HepG2 (cell line): ENCODE data around the gene LEMD2. TPM values are rescaled to one million over a fixed set of nuclear protein-coding genes. Genes with fewer than 3 reads are reported as not detected.
A peak's percentile ranks its signal among the peaks of the same experiment; 100 is the strongest.

ENCODE experiments used
- ATAC-seq: fragments of 200-7000 bp; cut with Tn5 transposase; 3 replicates; pipeline ENCODE4 v1.9.1; 2020; ENCODE audit warnings: mild to moderate bottlenecking, moderate library complexity
- BruUV-seq: library from RNA; stranded (reverse); fragments of 400-500 nt; replicated peaks from 2 replicates; lab custom pipeline; 2021; lab: Mats Ljungman, UMichigan
- CTCF ChIA-PET: fragments of 300-600 bp; formaldehyde crosslinking; extraction: SDS; loops from one replicate; lab custom pipeline; 2021; ENCODE audit warnings: low total read pairs, inconsistent platforms, low intra/inter-chr PET ratio; lab: Yijun Ruan, JAX
- POLR2A ChIA-PET: fragments of 350-600 bp; sonication (Branson Sonifier 250); formaldehyde crosslinking; loops from one replicate; lab custom pipeline; 2020; ENCODE audit warnings: antibody characterized with exemption, inconsistent platforms; lab: Yijun Ruan, JAX
- DNase-seq: peaks from one replicate; pipeline ENCODE4 v3.0.0-alpha.2; 2015; ENCODE audit warnings: low spot score
- FAIRE-seq: peaks from 3 replicates; lab custom pipeline; 2011; peaks lifted over from hg19 to GRCh38; lab: Jason Lieb, UNC
- H2AFZ ChIP-seq: one replicate; pipeline ENCODE4 v1.6.1; 2011; ENCODE audit warnings: low read length, inconsistent platforms
- H3K27ac ChIP-seq: fragments of 300-600 bp; 3 replicates; pipeline ENCODE4 v1.8.0; 2011; ENCODE audit warnings: mixed run types, mild to moderate bottlenecking, mixed read lengths, low read length, inconsistent platforms; ENCODE audit not compliant: insufficient read depth; ENCODE audit errors: extremely low read length
- H3K27me3 ChIP-seq, 2 experiments: fragments of 200-600 bp in 1 of 2; 2 replicates in 1 of 2; 3 replicates in 1 of 2; pipeline versions ENCODE4 v1.6.0 to v1.8.0; 2011; ENCODE audit warnings: low read length in 2 of 2, mild to moderate bottlenecking in 2 of 2, moderate library complexity in 2 of 2, inconsistent platforms in 1 of 2; ENCODE audit not compliant: insufficient read depth in 2 of 2, control insufficient read depth in 1 of 2
- H3K36me3 ChIP-seq, 2 experiments: fragments of 200-600 bp in 1 of 2; replicated peaks in 1 of 2; 2 replicates in 1 of 2; 3 replicates in 1 of 2; pipeline versions ENCODE4 v1.5.1 to v1.8.0; 2011; ENCODE audit warnings: low read length in 2 of 2, inconsistent platforms in 1 of 2; ENCODE audit not compliant: insufficient read depth in 2 of 2, control insufficient read depth in 1 of 2
- H3K4me1 ChIP-seq: 2 replicates; pipeline ENCODE4 v1.5.1; 2012; ENCODE audit warnings: low read length, inconsistent platforms; ENCODE audit not compliant: insufficient read depth
- H3K4me2 ChIP-seq: 2 replicates; pipeline ENCODE4 v1.6.0; 2011; ENCODE audit warnings: low read depth, low read length, inconsistent platforms
- H3K4me3 ChIP-seq, 3 experiments: fragments of 200-600 bp in 1 of 3; sonication (generic), shearing (Covaris generic) in 1 of 3; replicated peaks in 1 of 3; 2 replicates each; pipeline ENCODE4 v1.5.1; 2011 to 2016; ENCODE audit warnings: low read length in 3 of 3, inconsistent platforms in 2 of 3, low read depth in 2 of 3, mild to moderate bottlenecking in 2 of 3, control low read depth in 1 of 3, mixed read lengths in 1 of 3; ENCODE audit not compliant: insufficient read depth in 1 of 3
- H3K79me2 ChIP-seq: one replicate; pipeline ENCODE4 v1.6.1; 2011; ENCODE audit warnings: low read length, inconsistent platforms; ENCODE audit not compliant: insufficient read depth
- H3K9ac ChIP-seq: 2 replicates; pipeline ENCODE4 v1.6.0; 2011; ENCODE audit warnings: mild to moderate bottlenecking, low read depth, low read length, inconsistent platforms; ENCODE audit not compliant: insufficient read depth
- H3K9me3 ChIP-seq: 2 replicates; pipeline ENCODE4 v1.5.1; 2012; ENCODE audit warnings: mild to moderate bottlenecking, low read length
- H4K20me1 ChIP-seq: 2 replicates; pipeline ENCODE4 v1.6.0; 2011; ENCODE audit warnings: inconsistent platforms, mild to moderate bottlenecking, low read length, moderate library complexity; ENCODE audit not compliant: insufficient read depth
- AGO2 ChIP-seq: fragments of 200-400 bp; formaldehyde crosslinking; optimal IDR thresholded peaks from 2 replicates; pipeline ENCODE3; 2017; ENCODE audit warnings: mild to moderate bottlenecking, low read depth, low read length, moderate library complexity
- CEBPG ChIP-seq: IDR thresholded peaks from 2 replicates; pipeline ENCODE4 v1.6.1; 2016
- CSRNP2 ChIP-seq: sonication (generic); formaldehyde crosslinking; conservative IDR thresholded peaks from 2 replicates; pipeline ENCODE4 v1.8.0; 2022; ENCODE audit warnings: low read depth, missing genetic modification reagents
- FUBP1 ChIP-seq: sonication (generic); formaldehyde crosslinking; IDR thresholded peaks from 2 replicates; pipeline ENCODE4 v1.5.1; 2020; ENCODE audit warnings: missing genetic modification reagents, mild to moderate bottlenecking, borderline replicate concordance
- HMGA1 ChIP-seq: sonication (generic); formaldehyde crosslinking; conservative IDR thresholded peaks from 2 replicates; pipeline ENCODE4 v1.4.0; 2020; ENCODE audit warnings: missing genetic modification reagents
- IRF2 ChIP-seq: IDR thresholded peaks from 2 replicates; pipeline ENCODE4 v1.6.1; 2018; ENCODE audit warnings: missing genetic modification reagents, missing compliant biosample characterization
- POLR2G ChIP-seq: fragments of 200-400 bp; formaldehyde crosslinking; IDR thresholded peaks from 2 replicates; pipeline ENCODE4 v1.6.1; 2018; ENCODE audit warnings: mild to moderate bottlenecking, low read depth, low read length, moderate library complexity
- RBFOX2 ChIP-seq: fragments of 200-400 bp; formaldehyde crosslinking; IDR thresholded peaks from 2 replicates; pipeline ENCODE4 v1.6.1; 2017; ENCODE audit warnings: low read depth, mild to moderate bottlenecking, low read length
- SOX13 ChIP-seq, 3 experiments: fragments of 450-650 bp in 1 of 3; sonication (generic) in 1 of 3; formaldehyde crosslinking in 1 of 3; IDR thresholded peaks in 2 of 3; conservative IDR thresholded peaks in 1 of 3; 2 replicates each; pipeline versions ENCODE4 v1.5.0 to v1.6.1; 2016 to 2020; ENCODE audit warnings: antibody characterized with exemption in 1 of 3, mild to moderate bottlenecking in 1 of 3, missing compliant biosample characterization in 1 of 3, missing genetic modification reagents in 1 of 3, moderate library complexity in 1 of 3
- SOX5 ChIP-seq: IDR thresholded peaks from 2 replicates; pipeline ENCODE4 v1.6.1; 2016; ENCODE audit warnings: borderline replicate concordance
- TBL1XR1 ChIP-seq: fragments of 150-350 bp; IDR thresholded peaks from 2 replicates; pipeline ENCODE4 v1.6.1; 2014; ENCODE audit warnings: borderline replicate concordance, low read length; ENCODE audit not compliant: partially characterized antibody
- XRCC5 ChIP-seq: fragments of 200-400 bp; formaldehyde crosslinking; optimal IDR thresholded peaks from 2 replicates; pipeline ENCODE3; 2017; ENCODE audit warnings: mild to moderate bottlenecking, low read length
- ZEB1 ChIP-seq: IDR thresholded peaks from 2 replicates; pipeline ENCODE4 v1.6.1; 2012; ENCODE audit warnings: mild to moderate bottlenecking, low read depth, inconsistent platforms; ENCODE audit not compliant: insufficient replicate concordance
- ZFX ChIP-seq: sonication (generic); formaldehyde crosslinking; IDR thresholded peaks from 2 replicates; pipeline ENCODE4 v1.4.0; 2020; ENCODE audit warnings: mild to moderate bottlenecking, low read depth, missing genetic modification reagents, moderate library complexity
- ZFY ChIP-seq: sonication (generic); formaldehyde crosslinking; IDR thresholded peaks from 2 replicates; pipeline ENCODE4 v1.4.0; 2020; ENCODE audit warnings: missing genetic modification reagents
- ZNF281 ChIP-seq: sonication (generic); formaldehyde crosslinking; IDR thresholded peaks from 2 replicates; pipeline ENCODE4 v1.4.0; 2020; ENCODE audit warnings: missing genetic modification reagents, borderline replicate concordance
- ZNF788 ChIP-seq: sonication (generic); formaldehyde crosslinking; IDR thresholded peaks from 2 replicates; pipeline ENCODE4 v1.5.0; 2020; ENCODE audit warnings: mild to moderate bottlenecking, missing genetic modification reagents, borderline replicate concordance
- WGBS: methylation state at CpG from one replicate; pipeline ENCODE4 v1.1.6; 2017; ENCODE audit warnings: low lambda C conversion rate; 5-methylcytosine and 5-hydroxymethylcytosine counted together
- in situ Hi-C: cut with HindIII; loops from 2 replicates; pipeline ENCODE4 v1.10.0; 2017; ENCODE audit warnings: low pct_unique_long_range_greater_than_20kb; ENCODE audit not compliant: extremely low pct_ligation_motif_present
- intact Hi-C: fragments of 100-400 bp; cut with micrococcal nuclease; formaldehyde crosslinking; loops from one replicate; pipeline ENCODE4 v1.10.0; 2022; ENCODE audit not compliant: unreplicated experiment
- polyA plus RNA-seq, 8 experiments: library from polyadenylated mRNA; depleted of rRNA in 3 of 8; stranded (reverse) in 7 of 8; unstranded in 1 of 8; fragments of >200 nt; fragmentation: Illumina TruSeq in 4 of 8; extraction: Trizol in 4 of 8; gene quantifications; 2 replicates each; pipeline versions ENCODE4 v1.2.1 to v1.2.3, GENCODE V29; 2011 to 2016; ENCODE audit warnings: low read depth in 4 of 8, missing spikeins in 1 of 8, mixed read lengths in 1 of 8; ENCODE audit not compliant: insufficient read depth in 1 of 8
- total RNA-seq, 5 experiments: library from RNA; depleted of rRNA; stranded (reverse); fragments of >200 nt; fragmentation: Illumina TruSeq; extraction: Trizol; gene quantifications; 2 replicates each; pipeline ENCODE4 v1.2.3, GENCODE V29; 2016; ENCODE audit warnings: low read depth in 1 of 5

LEMD2 gene
- total and polyA plus RNA-seq, 2 of the 13 experiments (the other 11 are each of a cell fraction or from before 2014, with no cell fraction given), result 45.2 to 62.9 TPM

- ChIA-PET POLR2A (interaction anchor here (0.8 to 1.4 kb wide), 2 partner anchors 10 to 11 kb away, joined by 3 to 4 read pairs; no protein-coding TSS in a partner anchor), CTCF (no interaction called here)
- WGBS, result 92% methylated on average over 10 of the region's 16 CpGs
- Histone ChIP-seq H3K27ac (no peak overlapping the region), H4K20me1 (no peaks in the 10 kb centered on the region), H3K9me3 (no peaks in the 10 kb centered on the region), H3K4me2 (no peak overlapping the region), H3K27me3 (no peaks in the 10 kb centered on the region), H3K36me3 (peaks cover 36 to 75% of the 10 kb centered on the region in 2 experiments), H3K4me1 (peaks cover 6% of the 10 kb centered on the region), H3K9ac (no peak overlapping the region), H3K4me3 (no peak overlapping the region), H3K79me2 (peaks cover 7% of the 10 kb centered on the region), H2AFZ (no peak overlapping the region)
- BruUV-seq, result no TSS peak
- DNase-seq (no peak), FAIRE-seq (no peak), ATAC-seq (no peak)
- intact Hi-C loops, result no loop called here
- in situ Hi-C loops, result no loop called here
- TF ChIP-seq SOX5 (CRISPR knock-in tag), result peak; percentile 50; the same call in 1 of the 2 replicates
- peak; percentile 88 for TF ChIP-seq AGO2
- no peak for TF ChIP-seq ZFX (CRISPR knock-in tag)
- 0 out of 2 replicates have a peak, but pooled peaks have one; percentile 20 for TF ChIP-seq POLR2G
- TF ChIP-seq RBFOX2, result 0 out of 2 replicates have a peak, but pooled peaks have one; percentile 23
- TF ChIP-seq HMGA1 (CRISPR knock-in tag), result no peak
- TF ChIP-seq ZNF788 (CRISPR knock-in tag), result no peak
- TF ChIP-seq ZEB1, result no peak
- TF ChIP-seq IRF2 (CRISPR knock-in tag), result no peak
- no peak for TF ChIP-seq XRCC5
- TF ChIP-seq ZFY (CRISPR knock-in tag), result no peak
- no peak for TF ChIP-seq SOX13 (IDR thresholded peaks at IDR 0.05)
- TF ChIP-seq SOX13 (CRISPR knock-in tag; conservative IDR thresholded peaks at IDR 0.05 in 1 of 2, IDR thresholded peaks at IDR 0.05 in 1 of 2), result peak in 1 of 2 experiments; percentile 64; a peak in 2 of 4 replicates
- no peak for TF ChIP-seq ZNF281 (CRISPR knock-in tag)
- TF ChIP-seq TBL1XR1, result no peak
- TF ChIP-seq CSRNP2, result no peak
- no peak for TF ChIP-seq FUBP1 (CRISPR knock-in tag)
- no peak for TF ChIP-seq CEBPG (CRISPR knock-in tag)
Measured at GRCh38 chr6:33781131-33781975, 7.6 kb downstream of the LEMD2 start.
